ENCODE results near the gene TTC3. TPM values are rescaled to one million over a fixed set of nuclear protein-coding genes. Genes with fewer than 3 reads are reported as not detected.

Gene TTC3
- total RNA-seq, 1 donor from 2014 or later = 130 TPM

DNA sequence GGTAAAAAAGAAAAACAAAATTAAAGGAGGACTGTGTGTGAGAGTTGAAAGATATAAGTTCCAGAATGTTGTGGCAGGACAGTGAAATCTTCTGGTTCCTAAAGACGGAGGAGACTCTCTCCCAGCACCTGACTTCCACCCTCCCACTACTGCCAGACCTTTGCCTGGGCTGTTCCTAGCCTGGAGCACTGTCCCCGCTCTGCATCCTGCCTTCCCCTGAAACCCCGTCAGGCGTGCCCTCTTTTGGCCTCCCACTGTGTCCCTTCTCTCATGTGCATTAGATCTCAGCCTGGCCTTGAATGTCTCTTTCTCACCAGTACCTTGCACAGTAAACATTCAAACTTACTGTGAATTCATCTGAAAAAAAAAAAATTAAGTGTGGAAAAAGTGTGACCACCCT is 120.0 kb downstream of the TTC3 start:
- no peak for DNase-seq (ENCODE audit: low read depth, low spot score)

DNA sequence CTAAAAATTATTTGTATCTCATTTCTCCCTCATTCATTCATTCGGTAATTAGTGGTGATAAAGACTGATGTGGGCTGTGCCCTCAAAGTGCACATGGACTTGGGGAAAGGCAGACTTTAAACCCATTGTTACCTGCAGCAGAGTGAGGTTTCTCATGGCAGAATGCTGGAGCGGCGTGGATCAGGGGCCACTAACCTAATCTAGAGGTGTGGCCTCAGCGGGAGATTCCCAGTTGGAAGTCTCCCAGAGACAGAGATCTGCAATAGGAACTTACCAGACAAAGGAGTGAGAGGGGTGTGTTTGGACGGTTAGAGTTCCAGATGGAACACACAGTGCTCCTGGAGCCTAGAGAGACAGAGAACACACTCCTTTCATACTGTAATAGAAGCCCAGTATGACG is 120.6 kb downstream of the TTC3 start:
- DNase-seq (ENCODE audit: low read depth, low spot score) = no peak

DNA sequence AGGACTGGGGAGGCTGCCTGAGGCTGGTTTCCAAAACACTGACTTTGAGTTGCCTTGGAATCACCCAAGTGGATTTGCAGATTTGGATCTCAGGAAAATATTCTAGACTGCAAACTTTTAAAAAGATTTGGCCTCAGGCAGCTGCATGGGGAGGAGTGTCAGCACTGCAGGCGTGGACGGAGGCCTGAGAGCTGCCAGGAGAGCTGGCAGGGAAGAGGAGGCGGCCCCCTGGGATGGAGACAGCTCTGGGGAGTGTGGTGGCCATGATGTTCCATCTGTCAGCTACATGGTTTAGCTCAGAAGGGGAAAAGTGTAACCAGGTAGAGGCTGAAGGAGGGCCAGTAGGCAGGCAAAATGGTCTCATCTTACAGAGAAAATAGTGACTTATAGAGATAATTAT is 122.0 kb downstream of the TTC3 start:
- no peak for DNase-seq (ENCODE audit: low read depth, low spot score)

DNA sequence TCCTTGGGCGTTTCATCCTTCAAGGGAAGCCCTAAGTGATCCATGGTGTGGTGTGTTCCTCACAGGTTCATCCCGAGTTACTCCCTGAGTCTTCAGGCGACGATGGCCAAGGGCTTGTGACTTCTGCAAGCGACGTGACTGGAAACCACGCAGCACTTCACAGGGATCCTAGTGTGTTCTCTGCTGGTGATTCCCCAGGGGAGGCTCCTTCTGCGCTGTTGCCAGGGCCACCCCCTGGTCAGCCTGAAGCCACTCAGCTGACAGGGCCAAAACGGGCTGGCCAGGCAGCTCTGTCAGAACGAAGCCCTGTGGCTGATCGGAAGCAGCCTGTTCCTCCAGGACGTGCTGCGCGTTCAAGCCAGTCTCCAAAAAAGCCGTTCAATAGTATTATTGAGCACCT is 122.6 kb downstream of the TTC3 start:
- DNase-seq (ENCODE audit: low read depth, low spot score) = no peak

DNA sequence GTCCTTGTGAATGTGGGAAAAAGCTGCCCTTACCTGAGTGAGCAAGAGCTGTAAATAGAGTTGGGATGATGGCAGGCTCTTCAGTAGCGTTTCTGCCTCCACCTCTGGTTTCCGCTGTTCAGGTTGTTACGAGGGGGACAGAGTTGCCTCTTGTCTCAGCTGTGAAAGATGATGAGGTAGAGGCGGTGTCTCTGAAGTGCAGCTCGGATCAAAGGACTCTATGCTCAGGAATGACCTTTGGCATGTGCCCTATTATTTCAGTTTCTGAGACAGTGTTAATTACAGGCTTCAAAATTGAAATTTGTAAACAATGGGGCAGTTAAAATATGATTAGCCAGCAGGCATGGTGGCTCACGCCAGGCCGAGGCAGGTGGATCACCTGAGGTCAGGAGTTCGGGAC is 123.8 kb downstream of the TTC3 start:
- DNase-seq (ENCODE audit: low read depth, low spot score) = no peak

DNA sequence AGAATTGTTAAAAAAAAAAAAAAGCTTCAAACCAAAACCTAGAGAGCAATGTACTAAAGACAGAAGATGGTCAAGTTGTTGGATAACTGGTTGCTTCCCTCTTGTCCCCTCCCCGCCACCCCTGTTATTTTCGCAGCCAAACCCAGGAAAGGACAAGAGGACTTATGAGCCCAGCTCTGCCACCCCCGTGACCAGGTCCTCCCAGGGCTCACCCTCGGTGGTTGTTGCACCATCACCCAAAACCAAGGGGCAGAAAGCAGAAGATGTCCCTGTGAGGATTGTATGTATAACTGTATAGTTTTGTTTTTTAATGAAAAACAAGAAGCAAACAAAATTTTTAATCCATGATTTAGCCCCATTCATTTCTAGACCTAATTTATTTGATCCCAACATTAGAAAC is 124.7 kb downstream of the TTC3 start:
- DNase-seq (ENCODE audit: low read depth, low spot score) = no peak

DNA sequence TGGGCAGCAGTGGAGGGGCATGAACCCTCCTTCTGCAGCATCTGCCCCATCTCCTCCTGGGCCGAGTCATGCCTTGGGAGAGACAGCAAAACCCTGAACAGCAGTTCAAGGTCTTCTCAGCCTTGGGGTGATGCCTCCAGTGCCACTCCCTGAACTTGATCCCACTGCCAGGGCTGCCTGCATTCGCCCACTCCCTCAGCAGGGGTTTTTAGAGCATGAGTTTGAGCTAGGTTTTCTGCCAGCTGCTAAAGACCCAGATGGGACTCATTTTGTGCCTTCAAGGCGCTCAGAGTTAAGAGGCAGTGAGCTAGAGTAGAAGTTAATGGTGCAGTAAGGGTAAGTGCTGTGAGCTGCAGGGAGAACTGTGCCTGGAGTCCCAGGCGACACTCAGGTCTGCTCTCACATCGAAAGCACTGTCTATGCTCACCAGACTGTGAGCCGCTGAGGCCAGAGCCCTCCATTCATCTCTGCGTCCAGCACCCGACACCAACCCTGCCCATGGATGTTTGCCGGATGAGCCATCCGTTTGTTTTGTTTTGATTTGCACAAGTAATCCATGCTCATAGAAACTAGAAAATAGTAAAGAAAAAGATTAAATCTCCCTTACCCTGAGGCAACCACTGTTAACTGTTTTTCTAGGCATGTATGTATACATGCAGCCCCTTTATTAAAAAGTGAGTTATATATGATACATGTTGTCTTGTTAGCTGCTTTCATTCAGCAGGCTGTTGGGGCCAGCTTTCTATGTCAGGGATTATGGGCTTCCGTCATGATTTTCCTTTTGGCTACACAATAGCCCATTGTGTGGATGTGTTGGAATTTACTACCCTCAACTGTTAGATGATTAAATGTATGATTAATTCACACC is 126.2 kb downstream of the TTC3 start:
- no peak for DNase-seq (ENCODE audit: low read depth, low spot score)

DNA sequence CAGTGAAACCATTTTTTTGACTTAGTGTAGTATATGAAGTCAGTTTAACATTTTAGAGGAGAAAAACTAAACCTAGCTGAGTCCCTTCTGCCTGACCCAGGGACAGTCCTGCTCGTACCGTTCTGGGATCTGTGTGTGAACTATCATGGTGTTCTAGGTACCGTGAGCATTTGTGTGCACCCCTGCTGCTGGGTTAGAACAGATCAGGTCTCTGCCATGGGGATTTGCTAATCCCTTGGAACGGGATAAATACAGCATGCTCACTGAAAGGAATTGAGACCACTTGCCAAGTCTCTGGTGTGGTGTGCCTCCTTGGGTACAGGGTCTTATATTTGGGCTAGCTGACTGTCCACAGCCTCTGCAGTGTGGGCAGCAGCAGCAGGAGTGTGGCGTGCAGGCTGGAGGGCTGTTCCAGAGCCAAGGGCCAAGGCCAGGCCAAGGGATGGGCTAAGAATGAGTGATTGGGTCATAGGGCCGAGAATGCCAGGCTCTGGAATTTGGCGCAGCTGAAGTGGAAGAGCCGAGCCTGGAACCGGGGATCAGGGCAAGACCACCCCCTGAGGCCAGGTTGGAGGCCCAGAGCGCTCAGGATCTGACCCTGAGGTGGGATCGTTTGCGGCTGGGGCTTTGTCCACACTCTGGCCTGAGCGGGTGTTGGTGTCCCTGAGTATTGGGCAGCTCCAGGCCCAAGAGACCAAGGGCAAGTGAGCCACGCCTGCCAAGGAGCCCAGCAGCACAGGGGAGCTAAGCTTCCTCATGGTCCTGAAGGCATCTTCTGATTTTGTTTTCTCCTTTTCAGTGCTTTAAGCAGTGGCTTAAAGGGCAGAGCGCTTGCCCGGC is 127.8 kb downstream of the TTC3 start:
- DNase-seq (ENCODE audit: low read depth, low spot score) = no peak

DNA sequence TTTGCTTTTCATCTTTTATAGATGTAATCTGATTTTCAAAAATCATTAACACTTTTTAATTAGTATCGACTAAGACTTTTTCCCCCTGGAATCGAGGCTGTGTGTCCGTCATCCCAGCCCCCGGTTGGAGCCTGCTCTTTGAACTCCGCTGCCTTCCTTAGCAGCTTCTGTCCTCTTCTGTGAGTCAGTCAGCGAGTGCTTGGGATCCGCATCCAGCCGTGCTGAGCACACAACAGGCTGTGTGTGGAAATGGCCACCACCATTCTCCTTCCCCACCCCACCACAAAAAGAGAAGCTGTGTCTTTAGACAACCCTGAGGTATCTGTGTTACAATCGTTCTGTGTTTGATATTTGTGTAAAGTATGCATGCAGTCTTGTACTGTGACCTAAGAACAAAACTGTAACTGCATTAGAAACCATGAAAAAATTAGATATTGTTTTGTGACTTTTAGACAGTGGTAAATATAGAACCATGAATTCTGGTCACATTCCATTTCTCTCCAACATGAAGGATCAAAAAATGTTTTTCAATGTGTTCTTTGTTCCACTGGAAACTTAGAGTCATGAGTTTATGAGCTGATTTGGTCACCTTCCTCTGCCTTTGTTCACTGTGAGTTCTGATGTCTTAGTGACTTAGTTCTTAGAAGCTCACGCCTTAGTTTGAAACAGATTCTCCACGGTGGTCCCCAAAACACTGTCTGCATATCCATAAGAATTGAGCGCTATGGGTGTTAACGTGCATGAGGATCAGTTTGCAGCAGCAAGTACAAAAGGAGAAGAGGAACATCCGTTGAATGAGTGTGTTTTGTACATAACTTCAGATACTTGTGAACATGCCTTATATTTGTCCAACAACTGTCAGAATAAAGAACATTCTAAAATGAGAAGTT is 129.4 kb downstream of the TTC3 start:
- no peak for DNase-seq (ENCODE audit: low read depth, low spot score)

DNA sequence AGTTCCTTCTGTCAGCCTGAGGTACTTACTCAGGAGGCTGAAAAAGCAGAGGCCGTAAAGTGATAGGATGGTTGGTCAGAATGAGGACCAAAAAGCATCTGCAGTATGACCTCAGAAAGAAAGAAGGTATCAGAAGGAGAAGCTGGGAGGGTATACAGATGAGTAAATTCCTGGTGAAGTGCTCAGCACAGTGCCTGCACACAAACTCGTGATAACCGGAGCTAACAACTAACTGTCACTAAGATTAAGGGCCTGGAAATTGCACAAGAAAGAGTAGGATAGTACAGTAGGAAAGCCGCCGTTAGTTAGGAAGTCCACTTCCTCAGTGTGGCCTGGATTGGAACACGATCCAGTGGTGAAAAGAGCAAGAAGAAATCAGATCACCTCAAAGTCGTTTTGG is 131.5 kb downstream of the TTC3 start:
- no peak for DNase-seq (ENCODE audit: low read depth, low spot score)

DNA sequence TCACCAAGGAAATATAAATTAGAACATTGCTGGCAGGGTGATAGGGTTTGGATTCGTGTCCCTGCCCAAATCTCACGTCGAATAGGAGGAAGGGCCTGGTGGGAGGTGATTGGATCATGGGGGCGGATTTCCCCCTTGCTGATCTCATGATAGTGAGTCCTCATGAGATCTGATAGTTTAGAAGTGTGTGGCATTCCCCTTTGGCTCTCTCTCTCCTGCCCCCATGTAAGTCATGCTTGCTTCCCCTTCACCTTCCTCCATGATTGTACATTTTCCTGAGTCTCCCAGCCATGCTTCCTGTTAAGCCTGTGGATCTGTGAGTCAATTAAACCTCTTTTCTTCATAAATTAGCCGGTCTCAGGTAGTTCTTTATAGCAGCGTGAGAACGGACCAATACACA is 133.4 kb downstream of the TTC3 start:
- DNase-seq (ENCODE audit: low read depth, low spot score) = no peak

DNA sequence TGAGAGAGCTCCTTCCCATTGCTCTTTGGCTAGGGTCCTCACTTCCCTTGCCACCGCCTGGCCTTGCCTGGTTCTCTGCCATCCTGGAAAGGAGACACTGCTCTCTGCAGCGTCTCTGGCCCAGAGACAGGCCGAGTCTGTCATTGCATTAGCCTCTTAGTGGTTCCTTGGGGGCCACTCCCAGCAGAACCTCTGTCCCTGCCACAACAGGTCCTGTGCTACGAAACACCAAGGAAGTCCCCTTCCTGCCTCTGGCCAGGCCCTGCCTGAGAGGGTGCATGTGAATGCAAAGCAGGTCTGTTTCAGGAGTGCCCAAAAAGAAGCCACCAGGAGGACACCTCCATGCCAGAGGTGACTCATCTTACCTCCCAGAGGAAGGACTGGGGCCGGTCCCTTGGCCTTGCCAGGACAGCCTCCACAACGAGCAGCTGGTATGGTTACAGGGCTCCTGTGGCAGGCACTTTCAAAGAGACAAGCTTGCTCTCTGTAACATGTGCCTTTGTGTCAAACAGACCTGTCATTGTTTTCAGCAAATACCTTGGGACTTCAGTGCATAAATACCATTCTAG is 134.5 kb downstream of the TTC3 start:
- DNase-seq (ENCODE audit: low read depth, low spot score) = no peak

DNA sequence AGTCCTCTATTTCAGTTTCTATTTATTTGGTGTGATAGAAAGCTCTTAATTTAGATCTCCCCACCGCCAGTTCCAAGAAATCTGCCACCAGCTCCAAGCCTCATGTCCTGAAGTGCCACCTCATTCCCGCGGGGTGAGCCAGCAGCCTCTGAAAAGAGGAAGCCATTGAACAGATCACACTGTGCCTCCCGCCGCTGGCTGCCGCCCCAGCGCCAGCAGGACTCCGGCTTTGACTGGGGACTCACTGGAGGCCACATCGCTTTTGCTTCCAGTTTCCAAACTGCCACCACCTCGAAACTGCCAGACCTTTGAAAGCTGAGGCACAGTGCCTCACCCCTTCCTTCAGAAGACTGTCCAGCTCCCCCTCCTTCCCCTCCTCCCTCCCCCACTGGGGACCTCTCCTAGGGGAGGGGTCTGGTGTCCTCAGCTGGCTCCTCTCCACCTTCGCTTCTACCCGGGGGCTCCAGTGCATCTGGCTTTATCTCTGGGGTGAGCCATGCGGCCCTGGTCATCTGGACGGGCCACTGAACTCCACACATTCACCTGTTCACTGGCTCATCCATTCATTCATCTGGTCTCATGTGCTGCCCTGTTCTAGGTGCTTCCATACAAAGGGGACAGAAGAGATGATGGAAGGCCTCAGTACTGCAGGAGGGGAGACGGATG is 135.1 kb downstream of the TTC3 start:
- no peak for DNase-seq (ENCODE audit: low read depth, low spot score)

DNA sequence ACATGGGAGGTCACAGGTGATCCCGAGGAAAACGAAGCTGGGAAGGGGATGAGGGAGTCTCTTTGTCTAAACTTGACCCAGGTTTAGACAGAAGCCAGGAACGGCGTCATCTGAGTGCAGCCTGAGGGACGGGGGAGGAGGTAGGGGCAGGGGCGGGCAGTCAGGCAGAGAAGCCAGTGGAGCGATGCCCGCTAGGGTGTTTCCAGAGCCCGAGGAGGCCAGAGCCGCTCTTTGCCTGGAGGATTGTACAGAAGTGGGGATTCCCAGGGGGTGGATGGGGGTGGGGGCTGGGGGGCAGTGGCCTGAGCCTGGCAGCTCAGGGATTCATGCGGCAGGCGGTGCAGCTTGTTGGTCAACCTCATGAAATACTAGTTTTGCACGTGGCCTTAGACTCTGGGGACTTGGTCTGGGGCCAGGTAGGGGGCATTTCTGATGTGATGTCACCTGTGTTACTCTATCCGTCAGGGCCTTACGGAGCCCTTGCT is 135.7 kb downstream of the TTC3 start:
- DNase-seq (ENCODE audit: low read depth, low spot score) = no peak

DNA sequence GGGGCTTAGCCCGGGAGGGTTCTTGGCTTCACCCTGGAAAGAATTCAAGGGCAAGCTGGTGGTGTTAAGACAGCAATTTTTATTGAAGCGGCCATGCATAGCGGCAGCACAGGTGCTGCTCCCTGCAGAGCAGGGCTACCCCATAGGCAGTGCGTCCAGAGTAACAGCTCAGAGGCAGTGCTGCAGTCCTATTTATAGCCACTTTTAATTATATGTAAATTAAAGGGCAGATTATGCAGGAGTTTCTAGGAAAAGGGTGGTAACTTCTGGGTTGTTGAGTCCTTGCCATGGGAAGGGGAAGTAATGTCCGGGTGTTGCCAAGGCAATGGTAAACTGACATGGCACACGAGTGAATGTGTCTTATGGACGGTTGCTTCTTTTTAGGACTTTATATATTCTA is 137.1 kb downstream of the TTC3 start:
- no peak for DNase-seq (ENCODE audit: low read depth, low spot score)

DNA sequence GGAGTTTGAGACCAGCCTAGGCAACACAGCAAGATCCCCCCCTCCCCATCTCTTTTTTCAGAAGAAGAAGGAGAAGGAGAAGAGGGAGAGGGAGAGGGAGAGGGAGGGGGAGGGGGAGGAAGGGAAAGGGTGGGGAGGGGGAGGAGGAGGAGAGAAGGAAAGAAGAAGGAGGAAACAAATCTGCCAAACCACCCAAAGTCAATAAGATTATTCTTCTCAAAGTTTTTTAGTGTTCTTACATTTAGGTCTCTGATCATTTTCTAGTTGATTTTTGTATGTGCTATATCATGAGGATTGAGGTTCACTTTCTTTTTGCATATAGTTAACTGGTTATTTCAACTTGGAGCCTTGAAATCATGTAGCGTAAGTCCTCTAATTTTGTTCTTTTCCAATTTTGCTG is 137.7 kb downstream of the TTC3 start:
- DNase-seq (ENCODE audit: low read depth, low spot score) = no peak

DNA sequence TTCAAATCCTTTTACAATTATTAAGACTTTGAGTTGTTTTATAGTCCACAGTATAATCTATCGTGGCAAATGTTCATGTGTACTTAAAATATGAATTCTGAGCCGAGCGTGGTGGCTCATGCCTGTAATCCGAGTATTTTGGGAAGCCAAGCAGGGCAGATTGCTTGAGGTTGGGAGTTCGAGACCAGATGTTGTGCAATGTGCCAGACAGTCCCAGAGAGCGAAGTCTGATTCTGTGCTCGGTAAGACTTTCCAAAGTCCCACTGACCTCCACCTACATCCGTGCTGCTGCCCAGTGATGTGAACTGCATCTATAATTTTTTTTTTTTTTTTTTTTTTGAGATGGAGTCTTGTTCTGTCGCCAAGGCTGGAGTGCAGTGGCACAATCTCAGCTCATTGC is 141.9 kb downstream of the TTC3 start:
- DNase-seq (ENCODE audit: low read depth, low spot score) = no peak

DNA sequence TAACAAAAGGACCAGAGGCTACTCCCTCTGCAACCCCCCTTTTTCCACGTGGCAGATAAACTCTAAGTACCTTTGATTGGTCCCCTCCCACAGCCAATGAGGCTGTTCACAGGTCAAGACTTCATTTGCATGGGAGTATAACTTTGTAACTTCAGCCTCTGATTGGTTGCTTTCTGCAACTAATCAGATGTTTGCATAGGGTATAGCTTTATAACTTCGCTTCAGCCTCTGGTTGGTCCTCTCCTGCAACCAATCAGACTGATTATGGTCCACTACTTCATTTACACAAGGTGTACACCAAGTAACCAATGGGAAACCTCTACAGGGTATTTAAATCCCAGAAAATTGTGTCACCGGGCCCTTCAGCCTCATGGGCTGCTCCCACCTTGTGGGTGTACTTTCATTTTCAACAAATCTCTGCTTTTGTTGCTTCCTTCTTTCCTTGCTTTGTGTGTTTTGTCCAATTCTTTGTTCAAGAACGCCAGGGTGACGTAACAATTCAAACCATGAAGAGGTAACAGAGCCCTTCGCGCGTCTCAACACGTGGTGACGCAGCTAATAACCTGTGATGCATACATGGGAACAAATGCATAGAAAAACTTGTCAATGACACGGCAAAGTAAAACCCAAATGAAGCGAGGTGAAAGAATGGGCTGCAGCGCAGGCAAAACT is 146.8 kb downstream of the TTC3 start:
- no peak for DNase-seq (ENCODE audit: low read depth, low spot score)

DNA sequence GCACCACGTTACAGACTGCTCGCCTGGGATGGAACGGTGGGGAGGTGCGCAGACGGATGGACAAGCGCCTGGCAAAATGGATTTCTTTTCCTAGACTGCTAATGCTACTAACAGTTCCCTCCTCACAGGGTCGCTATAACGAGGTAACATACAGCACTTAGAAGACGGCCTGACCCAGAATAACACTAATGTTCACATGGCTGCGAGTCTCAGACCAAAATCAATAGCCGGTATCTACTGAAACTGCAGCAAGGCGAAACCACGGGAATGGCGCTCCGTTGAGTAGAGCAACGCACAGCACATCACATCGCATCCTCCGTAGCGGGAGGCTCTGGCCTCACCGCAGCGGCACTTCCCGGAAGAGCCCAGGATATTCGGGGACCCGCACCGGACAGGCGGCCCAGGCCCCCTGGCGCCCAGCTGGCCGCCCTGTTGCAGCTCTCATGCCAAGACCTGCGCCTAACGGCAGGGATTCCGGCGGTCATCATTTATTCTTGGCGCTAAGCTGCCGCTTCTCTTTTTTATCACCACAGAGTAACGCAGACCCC is 147.5 kb downstream of the TTC3 start:
- DNase-seq (ENCODE audit: low read depth, low spot score) = no peak
